ENCODE measurements around the gene ATF3.

The ATF3 gene

GRCh38 chr1:212670301-212670700 lies 61.7 kb downstream of the ATF3 start:
- no peak overlapping the region for H2BK5ac ChIP-seq (ENCODE audit: low read length)
- DNase-seq (ENCODE audit: low spot score): no peak

More at GRCh38 chr1:212670301-212670700, 61.7 kb downstream of the ATF3 start:
- no peak overlapping the region for H2AK5ac ChIP-seq (ENCODE audit: low read depth, low read length)
- H3K4ac ChIP-seq (ENCODE audit: low read length): no peak overlapping the region
- no peaks in the 10 kb centered on the region for H3K36me3 ChIP-seq (replicated peaks in 1 of 2; ENCODE audit: control insufficient read depth in 2 of 2, insufficient read depth in 2 of 2, low read length in 2 of 2)
- H4K91ac ChIP-seq (ENCODE audit: low read depth, low read length, poor library complexity): no peak overlapping the region
- no peak overlapping the region for H3K14ac ChIP-seq (ENCODE audit: low read length)
- no peak overlapping the region for H4K8ac ChIP-seq (ENCODE audit: low read depth, low read length)
- WGBS, 2 donors (ENCODE audit: extremely low coverage in 2 of 2, insufficient read length in 2 of 2, insufficient replicate concordance in 1 of 2): no CpG with 5 or more reads among the region's 7 CpGs
- no peak overlapping the region for H2BK12ac ChIP-seq (ENCODE audit: low read length)
- no peak overlapping the region for H3K4me3 ChIP-seq (ENCODE audit: low read length in 2 of 2)
- H2AFZ ChIP-seq (ENCODE audit: low read length): no peak overlapping the region
- H3K18ac ChIP-seq (ENCODE audit: low read length): no peak overlapping the region
- H3K27me3 ChIP-seq (ENCODE audit: control insufficient read depth in 3 of 3, insufficient read depth in 3 of 3, low read depth in 1 of 3, low read length in 3 of 3): peaks cover 0 to 2% (median 0%) of the 10 kb centered on the region in 3 experiments
- no peak overlapping the region for H3K27ac ChIP-seq (replicated peaks; ENCODE audit: low read length)
- H3K9me3 ChIP-seq (replicated peaks in 1 of 2; ENCODE audit: control insufficient read depth in 2 of 2, insufficient read depth in 1 of 2, low read depth in 1 of 2, low read length in 2 of 2): no peaks in the 10 kb centered on the region
- no peak overlapping the region for H3K4me2 ChIP-seq (ENCODE audit: insufficient read depth, low read length, poor library complexity, severe bottlenecking)
- H2BK15ac ChIP-seq (ENCODE audit: low read length): no peak overlapping the region
- H3K23ac ChIP-seq (ENCODE audit: low read depth, low read length, poor library complexity): no peak overlapping the region
- H3K9ac ChIP-seq (ENCODE audit: low read depth, low read length, poor library complexity): no peak overlapping the region
- H3K4me1 ChIP-seq (ENCODE audit: control insufficient read depth in 2 of 2, insufficient read depth in 1 of 2, low read depth in 1 of 2, low read length in 2 of 2): peaks cover 9 to 31% of the 10 kb centered on the region in 2 donors
- no peaks in the 10 kb centered on the region for H3K79me1 ChIP-seq (ENCODE audit: low read depth, low read length)
- H2BK120ac ChIP-seq (ENCODE audit: low read depth, low read length): no peak overlapping the region
